PC-3 (cell line): ENCODE data around the gene SPRN. TPM values are rescaled to one million over a fixed set of nuclear protein-coding genes. Genes with fewer than 3 reads are reported as not detected.

ENCODE experiments used
- ATAC-seq: fragments of 200-7000 bp; cut with Tn5 transposase; 2 replicates; pipeline ENCODE4 v1.9.1; 2020; ENCODE audit warnings: mild to moderate bottlenecking, moderate library complexity
- BruUV-seq: library from RNA; stranded (reverse); fragments of 400-500 nt; replicated peaks from 2 replicates; lab custom pipeline; 2021; lab: Mats Ljungman, UMichigan
- CTCF ChIA-PET: fragments of 300-600 bp; sonication (Branson Sonifier 250); formaldehyde crosslinking; loops from one replicate; lab custom pipeline; 2022; ENCODE audit warnings: antibody characterized with exemption; lab: Charles Lee
- POLR2A ChIA-PET: fragments of 300-600 bp; sonication (Branson Sonifier 250); formaldehyde crosslinking; loops from one replicate; lab custom pipeline; 2022; ENCODE audit warnings: antibody characterized with exemption; ENCODE audit not compliant: unreplicated experiment; lab: Charles Lee
- DNase-seq: peaks from one replicate; pipeline ENCODE4 v3.0.0-alpha.2; 2015
- H2AFZ ChIP-seq: fragments of 300-600 bp; sonication (generic); 2 replicates; pipeline ENCODE4 v1.6.0; 2016; ENCODE audit warnings: antibody characterized with exemption, low read length
- H3F3A ChIP-seq: fragments of 300-600 bp; sonication (generic); one replicate; pipeline ENCODE4 v1.6.0; 2017; ENCODE audit warnings: antibody characterized with exemption, low read length, control low read depth, mild to moderate bottlenecking; ENCODE audit not compliant: unreplicated experiment
- H3K27ac ChIP-seq: fragments of 300-600 bp; sonication (generic); 2 replicates; pipeline ENCODE4 v1.5.1; 2016; ENCODE audit warnings: mild to moderate bottlenecking, low read length
- H3K27me3 ChIP-seq: fragments of 300-600 bp; sonication (generic); 2 replicates; pipeline ENCODE4 v1.6.1; 2016; ENCODE audit warnings: low read length, mixed read lengths
- H3K36me3 ChIP-seq: fragments of 300-600 bp; sonication (generic); 2 replicates; pipeline ENCODE4 v1.6.1; 2016; ENCODE audit warnings: low read depth, mixed run types, low read length, mixed read lengths
- H3K4me1 ChIP-seq: fragments of 300-600 bp; sonication (generic); 2 replicates; pipeline ENCODE4 v1.5.1; 2016; ENCODE audit warnings: low read length; ENCODE audit not compliant: insufficient read depth
- H3K4me2 ChIP-seq: fragments of 300-600 bp; sonication (generic); 2 replicates; pipeline ENCODE4 v1.6.0; 2016; ENCODE audit warnings: low read length
- H3K4me3 ChIP-seq: fragments of 300-600 bp; sonication (generic); 2 replicates; pipeline ENCODE4 v1.5.1; 2016; ENCODE audit warnings: mild to moderate bottlenecking, low read length, mixed read lengths
- H3K79me2 ChIP-seq: fragments of 300-600 bp; sonication (generic); 2 replicates; pipeline ENCODE4 v1.6.1; 2017; ENCODE audit warnings: low read length, mixed read lengths
- H3K9ac ChIP-seq: fragments of 300-600 bp; sonication (generic); 2 replicates; pipeline ENCODE4 v1.6.0; 2016; ENCODE audit warnings: mild to moderate bottlenecking, low read length
- H3K9me2 ChIP-seq: fragments of 300-600 bp; sonication (generic); replicated peaks from 2 replicates; pipeline ENCODE4 v1.6.1; 2016; ENCODE audit warnings: mixed run types, low read length, mixed read lengths
- H3K9me3 ChIP-seq: fragments of 300-600 bp; sonication (generic); 2 replicates; pipeline ENCODE4 v1.6.1; 2016; ENCODE audit warnings: low read length, mixed read lengths
- H4K20me1 ChIP-seq: fragments of 300-600 bp; sonication (generic); 2 replicates; pipeline ENCODE4 v1.6.1; 2016; ENCODE audit warnings: low read length, mixed read lengths
- EZH2 ChIP-seq: fragments of 300-600 bp; sonication (generic); IDR thresholded peaks from one replicate; pipeline ENCODE4 v1.6.1; 2017; ENCODE audit warnings: antibody characterized with exemption, mild to moderate bottlenecking, low read length; ENCODE audit not compliant: unreplicated experiment
- EZH2phosphoT487 ChIP-seq: fragments of 300-600 bp; sonication (generic); IDR thresholded peaks from 2 replicates; pipeline ENCODE4 v1.6.1; 2018; ENCODE audit warnings: mild to moderate bottlenecking, antibody characterized with exemption, low read length, borderline replicate concordance
- intact Hi-C: fragments of 100-400 bp; cut with micrococcal nuclease; formaldehyde crosslinking; loops from 2 replicates; pipeline ENCODE4 v1.9.0; 2023
- total RNA-seq: library from RNA; depleted of rRNA; stranded (reverse); fragments of >200 nt; gene quantifications from 2 replicates; pipeline ENCODE4 v1.2.3, GENCODE V29; 2014
- TF ChIP-seq, protein P1 (sequence below): fragments of 300-600 bp; sonication (generic); conservative IDR thresholded peaks from 2 replicates; pipeline ENCODE4 v1.5.1; 2017; ENCODE audit warnings: antibody characterized with exemption, low read depth, mild to moderate bottlenecking, low read length

The SPRN gene
- total RNA-seq, 1 experiment from 2014 or later = not detected

DNA sequence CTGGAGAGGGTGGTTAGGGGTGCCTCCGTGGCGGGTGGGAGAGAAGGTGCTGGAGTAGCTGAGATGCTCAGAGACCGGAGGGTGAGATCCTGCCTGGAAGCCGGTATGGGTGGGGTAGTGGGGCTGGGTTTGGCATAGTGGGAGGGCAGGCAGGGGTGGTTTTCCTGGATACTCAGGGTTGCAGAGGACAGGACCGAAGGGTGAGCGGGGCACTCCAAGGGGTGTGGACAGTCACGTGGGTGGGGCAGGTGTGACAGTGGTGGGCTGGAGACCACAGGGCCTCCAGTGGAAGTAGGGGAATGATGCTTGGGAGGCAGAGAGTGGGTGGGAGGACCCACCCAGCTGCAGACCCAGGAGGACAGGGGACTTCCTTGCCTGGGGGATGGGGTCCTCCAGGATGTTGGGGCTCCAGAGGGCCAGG, 31.2 kb upstream of the SPRN start:
- Histone ChIP-seq H3K4me1 (no peaks in the 10 kb centered on the region), H2AFZ (no peak overlapping the region), H3K4me3 (no peak overlapping the region), H3K27me3 (no peaks in the 10 kb centered on the region), H3K9me2 (no peaks in the 10 kb centered on the region), H3K9ac (no peak overlapping the region), H3K79me2 (no peaks in the 10 kb centered on the region), H3K36me3 (no peaks in the 10 kb centered on the region), H3K9me3 (no peaks in the 10 kb centered on the region), H3K27ac (no peak overlapping the region), H3K4me2 (no peak overlapping the region), H4K20me1 (no peaks in the 10 kb centered on the region), H3F3A (no peaks in the 10 kb centered on the region)
- DNase-seq = no peak
- no peak for ATAC-seq
- intact Hi-C loops = no loop called here
- POLR2A ChIA-PET = no interaction called here
- no TSS peak for BruUV-seq
- CTCF ChIA-PET = no interaction called here
- TF ChIP-seq EZH2phosphoT487 (no peak), EZH2 (no peak)
- TF ChIP-seq, protein P1, sequence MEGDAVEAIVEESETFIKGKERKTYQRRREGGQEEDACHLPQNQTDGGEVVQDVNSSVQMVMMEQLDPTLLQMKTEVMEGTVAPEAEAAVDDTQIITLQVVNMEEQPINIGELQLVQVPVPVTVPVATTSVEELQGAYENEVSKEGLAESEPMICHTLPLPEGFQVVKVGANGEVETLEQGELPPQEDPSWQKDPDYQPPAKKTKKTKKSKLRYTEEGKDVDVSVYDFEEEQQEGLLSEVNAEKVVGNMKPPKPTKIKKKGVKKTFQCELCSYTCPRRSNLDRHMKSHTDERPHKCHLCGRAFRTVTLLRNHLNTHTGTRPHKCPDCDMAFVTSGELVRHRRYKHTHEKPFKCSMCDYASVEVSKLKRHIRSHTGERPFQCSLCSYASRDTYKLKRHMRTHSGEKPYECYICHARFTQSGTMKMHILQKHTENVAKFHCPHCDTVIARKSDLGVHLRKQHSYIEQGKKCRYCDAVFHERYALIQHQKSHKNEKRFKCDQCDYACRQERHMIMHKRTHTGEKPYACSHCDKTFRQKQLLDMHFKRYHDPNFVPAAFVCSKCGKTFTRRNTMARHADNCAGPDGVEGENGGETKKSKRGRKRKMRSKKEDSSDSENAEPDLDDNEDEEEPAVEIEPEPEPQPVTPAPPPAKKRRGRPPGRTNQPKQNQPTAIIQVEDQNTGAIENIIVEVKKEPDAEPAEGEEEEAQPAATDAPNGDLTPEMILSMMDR = no peak

DNA sequence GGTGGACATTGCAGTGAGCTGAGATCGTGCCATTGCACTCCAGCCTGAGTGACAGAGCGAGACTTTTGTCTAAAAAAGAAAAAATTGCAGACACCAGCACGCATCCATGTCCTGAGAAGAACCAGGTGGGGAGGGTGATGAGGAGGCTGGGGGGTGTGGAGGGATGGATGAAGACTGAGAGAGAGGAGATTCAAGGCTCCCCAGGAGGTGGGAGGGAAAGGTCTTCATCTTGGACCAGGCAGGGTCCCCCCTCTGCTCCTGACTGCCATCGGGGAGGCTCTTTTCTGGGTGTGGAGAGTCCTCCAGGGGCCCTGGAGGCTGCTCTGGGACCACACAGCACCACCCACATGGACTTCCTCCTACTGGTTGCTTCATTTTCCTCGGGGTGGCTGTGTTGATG, 30.8 kb upstream of the SPRN start:
- no peak for DNase-seq
- H3K4me1 ChIP-seq = no peaks in the 10 kb centered on the region
- CTCF ChIA-PET = no interaction called here
- no TSS peak for BruUV-seq
- H3K9me3 ChIP-seq = no peaks in the 10 kb centered on the region
- no peak overlapping the region for H3K4me3 ChIP-seq
- TF ChIP-seq, protein P1 = no peak
- TF ChIP-seq EZH2phosphoT487 (no peak), EZH2 (no peak)
- H3K27me3 ChIP-seq = no peaks in the 10 kb centered on the region
- POLR2A ChIA-PET = no interaction called here
- H3K27ac ChIP-seq = no peak overlapping the region
- intact Hi-C loops = no loop called here
- no peak for ATAC-seq
- H3K9me2 ChIP-seq = no peaks in the 10 kb centered on the region
- no peak overlapping the region for H3K4me2 ChIP-seq
- H3K9ac ChIP-seq = no peak overlapping the region
- H3F3A ChIP-seq = no peaks in the 10 kb centered on the region
- H3K36me3 ChIP-seq = no peaks in the 10 kb centered on the region
- H2AFZ ChIP-seq = no peak overlapping the region
- no peaks in the 10 kb centered on the region for H3K79me2 ChIP-seq
- H4K20me1 ChIP-seq = no peaks in the 10 kb centered on the region

DNA sequence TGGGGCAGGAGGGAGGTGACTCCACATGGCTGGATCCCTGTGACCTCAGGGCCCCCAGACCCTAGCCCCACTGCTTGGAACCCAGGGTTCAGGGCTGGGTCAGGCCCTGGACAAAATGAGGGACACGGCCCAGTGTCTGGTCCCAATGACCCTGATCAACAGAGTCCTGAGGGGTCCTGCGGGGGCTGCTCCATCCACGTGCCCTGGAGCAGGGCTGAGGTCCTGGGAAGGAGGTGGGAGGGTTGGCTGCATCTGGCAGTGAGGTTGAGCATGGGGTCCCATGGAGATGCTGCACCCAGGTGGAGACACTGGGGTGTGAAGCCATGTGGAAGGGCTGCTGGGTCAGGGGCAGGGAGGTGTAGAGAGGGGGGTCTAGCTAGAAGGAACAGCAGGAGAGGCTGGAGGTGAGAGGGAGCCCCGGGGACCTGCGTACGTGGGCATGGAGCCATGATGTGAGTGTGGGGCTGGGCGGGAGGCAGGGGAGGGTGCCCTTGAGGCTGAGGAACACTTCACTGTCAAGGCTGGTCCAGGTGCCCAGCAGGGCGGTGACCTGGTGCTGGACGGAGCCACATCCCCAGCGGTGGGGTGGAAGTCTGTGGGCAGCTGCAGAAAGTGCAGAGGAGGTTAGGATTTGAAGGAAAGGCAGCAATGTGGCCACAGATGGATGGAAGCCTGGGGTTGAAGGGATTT, 29.9 kb upstream of the SPRN start:
- Histone ChIP-seq H3K9me2 (no peaks in the 10 kb centered on the region), H3K4me1 (no peaks in the 10 kb centered on the region), H3K79me2 (no peaks in the 10 kb centered on the region), H2AFZ (no peak overlapping the region), H3K4me3 (no peak overlapping the region), H3K27ac (no peak overlapping the region), H3K36me3 (no peaks in the 10 kb centered on the region), H3F3A (no peaks in the 10 kb centered on the region), H3K9me3 (no peaks in the 10 kb centered on the region), H3K27me3 (no peaks in the 10 kb centered on the region), H3K9ac (no peak overlapping the region), H3K4me2 (no peak overlapping the region), H4K20me1 (no peaks in the 10 kb centered on the region)
- no peak for DNase-seq
- POLR2A ChIA-PET = no interaction called here
- no peak for ATAC-seq
- no TSS peak for BruUV-seq
- TF ChIP-seq, protein P1 = no peak
- no peak for TF ChIP-seq EZH2phosphoT487
- no peak for TF ChIP-seq EZH2
- CTCF ChIA-PET = no interaction called here
- intact Hi-C loops = no loop called here
